Stimulated activated memory B cell treated with anti-CD40 and anti-IgM and Interleukin-4, amounts not matched to agents 10 μg/mL and 1 μg/mL and 100 μg/mL, for 72 hours (primary cell): Measurements from ENCODE around the gene ZNF763.
"Not testable (repeated sequence)": the region's sequence is repeated elsewhere in the genome, so short reads cannot be mapped to it uniquely, and the experiment has no call there.

Source experiments
- ATAC-seq: fragments of 150-1000 bp; cut with Tn5 transposase; 2 replicates; pipeline ENCODE4 v1.10.0; 2021
- H3K27ac Mint-ChIP-seq: one replicate; pipeline ENCODE4 v1.8.0; 2022; ENCODE audit warnings: mild to moderate bottlenecking, mixed read lengths
- H3K27me3 Mint-ChIP-seq: one replicate; pipeline ENCODE4 v1.8.0; 2022; ENCODE audit warnings: mixed read lengths
- H3K36me3 Mint-ChIP-seq: one replicate; pipeline ENCODE4 v1.8.0; 2022; ENCODE audit warnings: mixed read lengths
- H3K4me1 Mint-ChIP-seq: one replicate; pipeline ENCODE4 v1.8.0; 2022; ENCODE audit warnings: mixed read lengths
- H3K4me3 Mint-ChIP-seq: one replicate; pipeline ENCODE4 v1.8.0; 2022; ENCODE audit warnings: mild to moderate bottlenecking, moderate library complexity, mixed read lengths
- H3K9me3 Mint-ChIP-seq: one replicate; pipeline ENCODE4 v1.8.0; 2022; ENCODE audit warnings: mixed read lengths

Gene ZNF763

GRCh38 chr19:11991921-11992320 lies 27.1 kb downstream of the ZNF763 start:
- not testable (repeated sequence) for H3K27ac Mint-ChIP-seq
- H3K4me1 Mint-ChIP-seq: peaks cover 56% of the 10 kb centered on the region

GRCh38 chr19:11995174-11995573 lies 30.3 kb downstream of the ZNF763 start:
- no peaks in the 10 kb centered on the region for H3K9me3 Mint-ChIP-seq
- no peak for ATAC-seq

More at GRCh38 chr19:11991921-11992320, 27.1 kb downstream of the ZNF763 start:
- not testable (repeated sequence) for H3K27me3 Mint-ChIP-seq, H3K9me3 Mint-ChIP-seq, H3K4me3 Mint-ChIP-seq, ATAC-seq
- H3K36me3 Mint-ChIP-seq: peaks cover 15% of the 10 kb centered on the region

GRCh38 chr19:12000152-12000981 lies 35.5 kb downstream of the ZNF763 start:
- Mint-ChIP-seq H3K9me3 (no peaks in the 10 kb centered on the region), H3K27me3 (no peaks in the 10 kb centered on the region), H3K27ac (peak overlapping the region; percentile 81), H3K4me3 (peak overlapping the region; percentile 55), H3K36me3 (peaks cover 6% of the 10 kb centered on the region), H3K4me1 (peaks cover 31% of the 10 kb centered on the region)
- ATAC-seq: peak; percentile 91

More at GRCh38 chr19:11995174-11995573, 30.3 kb downstream of the ZNF763 start:
- H3K36me3 Mint-ChIP-seq: peaks cover 19% of the 10 kb centered on the region
- no peak overlapping the region for H3K4me3 Mint-ChIP-seq
- H3K4me1 Mint-ChIP-seq: peaks cover 56% of the 10 kb centered on the region
- H3K27me3 Mint-ChIP-seq: no peaks in the 10 kb centered on the region
- H3K27ac Mint-ChIP-seq: no peak overlapping the region

GRCh38 chr19:12015015-12015752 lies 50.3 kb downstream of the ZNF763 start:
- Mint-ChIP-seq H3K4me1 (no peaks in the 10 kb centered on the region), H3K27me3 (no peaks in the 10 kb centered on the region), H3K36me3 (peaks cover 84% of the 10 kb centered on the region)

GRCh38 chr19:12015753-12016116 lies 50.9 kb downstream of the ZNF763 start:
- no peak for ATAC-seq
- H3K4me3 Mint-ChIP-seq: no peak overlapping the region
- no peaks in the 10 kb centered on the region for H3K4me1 Mint-ChIP-seq
- H3K36me3 Mint-ChIP-seq: peaks cover 79% of the 10 kb centered on the region
- H3K27ac Mint-ChIP-seq: no peak overlapping the region
- peaks cover 21% of the 10 kb centered on the region for H3K9me3 Mint-ChIP-seq
- no peaks in the 10 kb centered on the region for H3K27me3 Mint-ChIP-seq

More at GRCh38 chr19:12015015-12015752, 50.3 kb downstream of the ZNF763 start:
- ATAC-seq: no peak
- H3K4me3 Mint-ChIP-seq: no peak overlapping the region
- H3K9me3 Mint-ChIP-seq: peaks cover 21% of the 10 kb centered on the region
- no peak overlapping the region for H3K27ac Mint-ChIP-seq
